HS-27A (cell line): ENCODE measurements around the gene KRT74.

Source experiments
- DNase-seq: peaks from one replicate; pipeline ENCODE4 v3.0.0-alpha.2; 2012; ENCODE audit warnings: low read depth, missing footprints

Gene KRT74

DNA sequence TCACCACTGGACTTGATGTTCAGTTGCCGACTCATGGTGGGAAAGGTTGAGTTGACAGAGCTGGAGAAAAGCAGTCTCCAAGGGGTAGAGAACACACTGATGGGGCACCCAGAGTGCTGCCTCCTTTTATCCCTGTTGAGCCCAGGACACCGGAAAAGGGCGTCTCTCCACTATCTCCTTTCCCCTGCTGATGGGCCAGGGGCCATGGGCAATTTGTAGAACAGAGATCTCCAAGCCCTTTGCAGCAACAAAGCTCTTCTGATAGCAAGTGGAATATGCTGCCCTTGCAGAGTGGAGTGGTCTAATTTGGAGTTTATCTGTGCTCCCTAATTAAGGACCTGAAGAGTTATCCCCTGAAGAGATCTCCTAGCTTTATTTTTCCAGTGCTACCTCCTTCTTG lies at the start of gene KRT74:
Gene KRT74 (minus strand): TSS at position 101 of the 400 bp plus-strand sequence. CDS start 66 bp downstream, at position 35.
- no peak for DNase-seq

DNA sequence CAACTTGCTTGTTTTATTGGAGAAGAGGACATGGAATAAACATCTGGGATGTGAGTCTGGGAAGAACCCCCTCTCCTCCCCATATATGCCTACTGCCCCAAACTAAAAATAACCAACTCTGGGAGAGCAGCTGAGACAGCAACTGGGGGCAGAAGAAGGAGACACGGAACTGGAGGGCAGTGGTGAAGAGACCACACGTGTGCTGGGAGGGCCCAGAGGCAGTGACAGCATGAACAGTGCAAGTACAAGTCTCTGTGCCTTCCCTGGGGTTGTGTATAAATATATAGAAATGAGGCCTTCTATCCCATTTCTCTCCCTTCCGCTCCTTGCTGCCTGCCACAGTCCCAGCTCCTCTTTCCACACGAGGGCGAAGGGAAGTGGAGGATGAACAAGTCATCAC lies 48.7 kb upstream of the KRT74 start:
- no peak for DNase-seq

DNA sequence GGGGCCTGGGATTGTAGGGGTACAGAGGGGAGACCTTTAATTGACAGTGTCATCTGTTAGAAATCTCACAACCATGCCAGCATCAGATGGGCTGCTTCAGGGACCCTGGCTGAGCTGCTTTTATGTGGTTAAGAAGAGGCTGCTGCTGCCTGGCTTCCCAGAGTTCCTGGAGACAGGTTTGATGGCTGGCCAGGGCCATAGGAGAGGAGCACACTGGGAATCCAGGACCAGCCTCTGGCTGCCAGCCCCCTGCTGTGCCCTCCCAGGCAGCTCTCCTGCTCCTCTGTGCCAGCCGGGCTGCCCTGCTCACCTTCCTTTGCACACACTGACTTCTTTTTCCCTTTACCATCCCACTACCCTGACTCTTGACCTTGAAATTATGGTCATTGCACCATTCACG lies 45.2 kb upstream of the KRT74 start:
- no peak for DNase-seq

DNA sequence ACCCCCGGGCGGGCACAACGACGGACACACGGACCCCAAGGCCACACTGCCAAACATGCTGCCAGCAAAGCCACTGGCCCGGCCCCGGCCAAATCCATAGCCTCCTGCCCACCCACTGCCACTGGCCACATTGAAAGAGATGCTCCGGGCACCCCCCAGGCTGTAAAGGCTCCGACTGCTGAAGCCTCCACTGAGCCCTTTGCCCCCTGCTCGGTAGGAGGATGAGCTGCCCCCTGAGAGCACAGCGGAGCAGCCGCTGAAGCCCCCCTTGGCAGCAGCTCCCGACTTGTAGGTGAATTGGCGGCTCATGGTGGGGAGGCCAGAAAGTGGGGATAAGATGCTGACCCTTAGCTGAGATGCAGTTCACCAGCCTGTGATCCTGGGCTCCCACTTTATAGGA lies 44.6 kb upstream of the KRT74 start, which contains the start of gene KRT73:
Gene KRT73 (minus strand): TSS at position 344 of the 400 bp plus-strand sequence. CDS start 35 bp downstream, at position 309.
- DNase-seq, result no peak

DNA sequence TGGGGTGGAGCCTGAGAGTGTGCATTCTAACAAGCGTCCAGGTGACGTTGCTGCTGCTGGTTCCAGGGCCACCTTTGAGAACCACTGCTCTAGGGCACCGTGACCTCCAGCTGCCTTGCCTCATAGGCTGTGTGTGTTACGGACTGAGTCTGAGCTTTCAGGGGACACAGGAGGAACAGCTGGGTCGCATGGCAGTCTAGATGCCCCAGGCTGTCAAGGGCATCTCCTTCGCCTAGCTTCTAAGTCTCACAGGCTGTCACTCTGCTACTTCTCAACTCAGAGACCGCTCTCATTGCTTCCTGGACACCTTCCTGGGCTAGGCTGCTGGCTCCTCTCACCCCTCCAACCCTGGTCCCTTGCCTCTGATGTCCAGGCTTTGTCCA lies 43.8 kb upstream of the KRT74 start:
- DNase-seq, result no peak

DNA sequence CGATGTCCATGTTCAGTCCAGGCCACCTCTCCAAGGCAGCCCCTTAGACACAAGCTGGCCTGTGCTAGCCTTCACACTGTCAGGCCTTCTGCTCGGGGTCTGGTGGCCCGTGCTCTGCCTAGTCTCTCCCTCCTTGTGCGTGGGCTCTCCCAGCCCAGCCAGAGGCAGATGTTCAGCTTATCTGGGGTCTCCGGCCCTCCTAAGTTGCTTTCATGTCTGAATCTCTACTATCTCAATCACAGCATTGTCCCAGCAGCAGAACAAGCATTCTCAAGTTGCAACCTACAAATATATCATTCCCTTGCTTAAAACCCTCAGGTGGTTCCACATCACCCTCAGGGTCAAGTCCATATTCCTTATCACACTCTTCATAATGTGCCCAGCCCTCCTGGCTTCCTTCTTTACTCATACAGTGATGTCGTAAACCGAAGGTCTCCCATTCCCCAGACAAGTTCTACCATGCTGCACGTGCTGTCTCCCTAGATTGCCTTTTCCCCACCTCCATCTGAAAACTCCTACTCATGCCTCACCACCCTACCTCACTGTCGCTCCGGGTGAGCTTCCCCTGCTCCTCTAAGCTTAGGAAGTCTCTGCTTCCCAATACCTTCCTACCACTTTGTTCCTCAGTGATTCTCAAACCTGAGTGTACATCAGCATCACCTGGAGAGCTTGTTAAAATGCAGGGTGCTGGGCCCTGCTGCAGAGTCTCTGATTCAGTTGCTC lies 43.2 kb upstream of the KRT74 start:
- DNase-seq, result no peak

DNA sequence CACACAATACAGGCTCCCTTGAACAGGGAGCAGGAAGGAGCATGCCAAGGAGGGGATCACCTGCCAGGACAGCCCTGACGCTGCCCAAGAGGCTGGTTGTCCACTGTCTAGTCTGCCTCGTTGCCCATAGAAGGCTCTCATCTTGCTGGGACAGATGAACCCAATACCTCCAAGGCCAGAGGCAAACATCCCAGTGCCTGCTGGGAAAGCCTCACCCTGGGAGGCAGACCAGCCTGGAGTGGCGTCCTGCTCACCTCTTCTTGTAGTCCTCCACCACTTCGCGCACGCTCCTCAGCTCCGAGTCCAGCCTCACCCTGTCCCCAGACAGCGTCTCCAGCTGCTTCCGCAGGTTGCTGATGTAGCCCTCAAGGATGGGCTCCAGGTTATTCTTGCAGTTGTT lies 42.3 kb upstream of the KRT74 start:
- DNase-seq, result no peak

DNA sequence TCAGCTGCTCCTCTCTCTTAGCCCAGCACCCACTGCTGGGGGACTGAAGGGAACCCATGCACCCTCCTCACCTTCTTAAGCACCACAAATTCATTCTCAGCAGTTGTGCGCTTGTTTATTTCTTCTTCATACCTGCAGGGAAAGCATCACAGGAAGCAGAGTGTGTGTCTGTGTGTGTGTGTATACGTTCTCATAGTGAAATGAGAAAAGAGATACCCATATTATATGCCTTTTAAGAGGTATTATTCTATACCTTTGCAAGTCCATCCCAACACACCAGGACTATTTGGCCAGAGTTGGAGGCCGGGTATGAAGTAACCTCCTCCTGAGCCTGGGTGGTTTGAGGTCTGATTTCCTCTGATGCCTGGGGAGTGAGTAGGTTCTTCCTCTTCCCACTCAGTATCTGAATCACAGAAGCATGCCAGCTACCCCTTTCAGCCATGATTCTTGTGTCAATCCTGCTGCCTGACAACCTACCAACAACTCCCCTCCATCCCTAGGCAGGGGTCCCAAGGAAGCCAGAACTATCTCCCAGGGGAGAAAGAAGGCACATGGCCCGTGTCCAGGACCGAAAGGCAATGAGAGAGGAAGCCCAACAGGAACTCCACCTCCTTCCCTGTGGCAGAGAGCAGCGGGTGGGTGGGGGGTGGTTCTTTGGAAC lies 41.7 kb upstream of the KRT74 start:
- DNase-seq, result no peak

DNA sequence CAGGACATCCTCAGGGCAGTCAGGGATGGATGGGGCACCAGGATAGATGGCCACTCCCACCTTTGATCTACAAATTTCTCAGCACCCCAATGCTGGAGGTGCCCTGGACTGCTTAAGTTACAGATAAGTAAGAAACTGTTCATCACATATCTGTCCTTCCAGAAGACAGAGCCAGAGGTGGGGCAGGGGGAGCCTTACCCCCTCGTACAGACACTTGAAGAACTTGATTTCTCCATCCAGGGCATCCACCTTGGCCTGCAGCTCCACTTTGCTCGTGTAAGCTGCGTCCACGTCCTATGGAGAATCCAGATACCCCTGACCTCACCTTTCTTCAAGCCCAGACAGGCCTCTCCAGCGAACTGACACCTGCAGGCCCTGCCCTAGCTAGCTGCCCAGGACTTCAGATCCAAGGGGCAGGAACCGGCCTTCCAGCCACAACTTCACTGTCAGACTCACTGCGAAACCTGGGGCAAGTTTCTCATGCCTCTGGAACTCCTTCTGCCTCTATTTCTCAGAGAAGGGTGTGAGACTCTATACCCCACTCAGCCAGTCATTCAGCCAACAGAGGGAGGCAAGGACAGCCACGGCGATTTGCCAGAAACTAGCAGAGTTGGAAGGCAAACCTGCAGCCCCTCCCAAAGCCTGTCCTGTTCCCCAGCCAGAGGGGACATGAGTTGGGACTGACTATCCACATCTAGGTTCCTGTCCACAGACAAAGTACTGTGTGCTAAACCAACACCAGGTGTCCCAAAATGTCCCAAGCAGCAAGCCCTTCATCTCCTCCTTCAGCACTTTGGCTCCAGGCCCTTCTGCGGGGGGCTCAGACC lies 41.0 kb upstream of the KRT74 start:
- DNase-seq, result no peak

DNA sequence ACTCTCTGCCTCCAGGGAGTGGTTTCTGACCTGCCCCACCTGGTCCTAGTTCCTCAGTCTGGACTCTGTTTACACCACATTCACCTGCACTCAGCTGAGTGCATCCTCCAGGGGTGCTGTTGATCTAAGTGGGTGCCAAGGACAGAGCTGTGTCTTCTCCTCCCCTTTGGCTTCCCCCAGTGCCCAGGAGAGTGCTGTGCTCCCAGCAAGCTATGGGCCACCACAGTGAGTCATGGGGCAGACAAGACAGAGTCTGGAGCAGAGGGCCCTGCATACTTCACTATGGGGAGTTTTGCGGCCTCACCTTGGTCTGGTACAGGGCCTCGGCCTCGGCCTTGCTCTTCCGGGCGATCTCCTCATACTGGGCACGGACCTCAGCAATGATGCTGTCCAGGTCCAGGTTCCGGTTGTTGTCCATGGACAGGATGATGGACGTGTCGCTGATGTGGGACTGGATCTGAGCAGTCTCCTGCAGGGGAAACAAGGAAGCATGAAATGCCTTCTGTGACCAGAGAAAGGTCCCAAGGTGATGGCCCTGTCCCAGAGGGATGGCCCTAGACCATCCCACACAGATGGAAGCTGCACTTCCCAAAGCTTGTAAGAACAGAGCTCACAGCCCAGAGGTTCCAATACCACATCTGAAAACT lies 39.9 kb upstream of the KRT74 start:
- DNase-seq, result no peak

DNA sequence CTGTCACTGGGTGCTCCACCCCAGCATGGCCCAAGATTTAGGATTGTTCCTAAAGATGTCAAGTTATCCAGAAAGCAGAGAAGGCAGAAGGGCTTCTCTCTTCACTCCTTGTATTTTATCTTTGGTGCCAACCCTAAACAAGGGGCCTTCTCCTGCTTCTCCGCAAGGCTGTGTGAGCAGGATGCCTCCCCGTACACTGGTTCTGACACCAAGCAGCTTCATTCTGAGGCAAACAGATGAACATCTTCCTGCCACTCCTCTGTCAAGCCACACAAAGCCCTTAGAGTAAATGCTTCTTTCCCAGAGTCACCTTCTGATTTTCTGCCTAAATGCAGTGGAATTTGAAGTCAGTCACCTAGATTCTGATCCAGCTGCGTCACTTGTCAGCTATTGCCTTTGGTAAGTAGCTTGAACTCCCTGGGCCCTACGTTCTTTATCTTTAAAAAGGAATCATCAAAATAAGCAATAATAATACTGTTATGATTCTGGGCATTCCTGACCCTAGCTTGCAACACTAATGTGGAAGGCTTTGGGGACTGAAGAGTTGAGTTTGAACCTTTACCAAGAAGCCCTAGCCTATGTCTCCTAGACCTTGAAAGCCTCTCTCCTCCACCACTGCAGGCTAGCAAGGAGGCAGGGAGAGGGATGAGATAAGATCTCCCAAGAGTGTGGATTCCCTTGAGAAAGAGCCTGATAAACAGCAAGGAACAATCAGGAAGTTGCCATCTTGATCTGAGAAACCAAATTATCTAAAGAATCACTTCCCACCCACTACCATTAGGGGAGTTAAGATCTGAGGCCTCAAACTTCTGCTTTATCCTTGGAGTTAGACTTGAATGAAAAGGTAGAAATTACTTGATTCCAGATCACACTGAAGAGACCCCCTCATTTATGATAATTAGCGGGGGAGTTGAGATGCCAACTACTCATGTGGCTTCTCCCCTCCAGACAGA lies 39.1 kb upstream of the KRT74 start:
- no peak for DNase-seq

DNA sequence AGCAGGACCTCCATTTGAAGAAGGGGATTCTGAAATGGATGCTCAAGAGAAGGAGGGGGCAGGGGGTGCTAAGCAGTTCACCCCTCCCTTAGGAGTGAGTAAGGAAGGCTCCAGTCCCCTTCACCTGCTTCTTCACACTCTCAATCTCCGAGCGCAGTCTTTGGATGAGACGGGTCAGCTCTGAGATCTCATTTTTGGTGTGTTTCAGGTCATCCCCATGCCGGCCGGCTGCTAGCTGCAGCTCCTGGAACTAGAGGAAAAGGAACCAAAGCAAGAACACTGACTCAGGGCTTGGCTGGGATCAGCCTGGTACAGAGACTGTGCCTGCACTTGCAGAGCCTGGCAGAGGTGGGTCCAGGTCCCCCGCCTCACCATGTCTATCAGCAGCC lies 37.4 kb upstream of the KRT74 start:
- no peak for DNase-seq

DNA sequence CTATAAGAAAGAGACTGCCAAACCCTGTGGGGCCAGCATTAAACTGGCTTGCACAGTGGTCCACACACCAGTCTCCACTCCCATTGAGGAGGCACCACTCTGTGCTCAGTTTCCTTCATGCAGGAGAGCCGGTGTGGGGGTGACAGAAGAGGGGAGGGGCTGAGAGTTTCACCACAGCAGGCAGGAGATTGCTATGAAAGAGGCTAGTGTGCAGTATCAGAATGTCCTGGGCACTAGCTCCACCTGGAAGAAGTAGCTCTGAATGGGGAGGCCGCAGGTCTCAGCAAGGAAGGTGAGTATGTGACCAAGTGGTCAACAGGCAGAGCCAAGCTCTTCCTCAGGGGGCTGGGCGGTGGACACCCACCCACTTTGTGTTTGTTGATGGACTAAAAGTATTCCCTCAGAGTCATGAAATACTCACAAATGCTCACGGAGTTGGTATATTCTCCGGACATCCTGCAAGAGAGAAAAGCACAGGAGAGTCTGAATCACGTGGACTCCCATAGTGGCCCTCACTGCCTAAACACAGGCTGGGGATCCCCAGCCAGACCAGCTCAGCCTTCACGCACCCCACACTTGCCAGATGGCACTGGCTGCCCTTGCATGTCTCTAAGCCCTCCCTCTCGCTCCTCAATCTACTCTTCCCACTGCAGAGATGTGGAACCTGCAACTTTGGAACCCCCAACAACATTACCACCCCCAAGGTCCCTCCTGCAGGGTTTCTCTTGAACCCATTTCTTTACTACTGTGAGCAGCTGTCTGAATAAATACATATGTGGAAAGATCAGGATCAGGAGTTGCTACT lies 35.4 kb upstream of the KRT74 start:
- no peak for DNase-seq

DNA sequence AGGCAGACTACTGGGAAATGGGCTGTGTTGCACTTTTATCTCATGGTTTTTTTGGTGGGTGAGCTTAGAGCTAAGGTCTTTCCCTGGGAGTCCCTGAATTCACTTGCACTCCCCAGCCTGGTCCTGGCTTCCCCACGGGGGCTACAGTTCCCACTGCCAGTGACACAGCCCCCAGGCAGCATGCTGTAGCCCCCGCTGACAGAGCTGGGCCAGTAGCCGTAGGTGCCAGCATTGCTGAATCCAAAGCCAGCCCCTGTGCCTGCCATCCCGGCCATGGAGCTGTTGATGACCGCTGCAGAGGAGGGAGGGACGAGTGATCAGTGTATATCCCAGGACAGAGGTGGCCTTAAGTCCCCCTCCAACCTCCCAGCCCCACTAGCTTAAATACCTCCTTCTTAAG lies 34.5 kb upstream of the KRT74 start:
- no peak for DNase-seq

DNA sequence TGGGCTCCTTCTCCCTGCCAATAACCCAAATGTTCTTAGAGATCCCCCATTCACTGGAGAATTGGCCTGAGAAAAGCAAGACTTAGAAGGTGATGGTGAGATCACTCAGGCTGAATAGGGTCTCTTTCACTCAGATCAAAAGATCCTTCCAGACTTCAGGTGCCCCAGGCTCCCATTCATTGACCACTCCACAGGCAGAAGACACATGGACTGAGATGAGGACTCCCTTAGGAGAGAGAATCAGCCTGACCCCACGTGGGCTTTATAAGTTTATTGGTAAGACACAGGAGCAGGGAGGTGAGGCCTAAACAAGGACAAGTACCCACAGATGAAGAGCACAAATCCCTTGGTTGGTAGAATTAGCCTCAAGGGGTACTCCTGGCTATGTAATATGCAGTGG lies 33.7 kb upstream of the KRT74 start:
- no peak for DNase-seq

DNA sequence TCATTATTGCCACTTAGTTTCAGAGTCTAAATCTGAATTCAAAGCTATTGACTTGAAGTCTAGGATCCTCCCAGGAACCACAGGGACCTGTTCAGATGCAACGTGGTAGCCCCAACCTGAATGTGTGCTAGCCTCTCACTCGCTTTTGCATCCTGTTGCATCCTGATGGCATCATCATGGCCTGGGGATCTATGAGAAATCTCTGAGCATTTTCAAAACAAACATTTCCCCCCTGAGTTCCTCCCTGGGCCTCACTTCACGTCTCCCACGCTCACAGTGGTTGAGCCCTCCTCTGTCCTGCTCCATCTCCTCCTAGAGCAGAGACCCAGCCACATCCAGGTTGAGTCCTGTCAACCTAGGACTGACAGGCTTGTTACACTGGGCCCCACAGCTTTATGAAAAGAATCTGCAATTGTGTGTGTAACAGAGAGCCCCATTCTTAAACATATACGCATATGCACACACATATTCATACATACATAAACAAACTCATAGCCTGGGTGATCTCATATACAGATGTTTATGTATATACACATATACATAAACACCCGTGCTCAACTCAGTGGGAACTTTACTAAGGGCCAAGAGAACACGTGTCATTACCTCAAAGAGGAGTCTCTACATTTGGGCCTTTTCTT lies 33.1 kb upstream of the KRT74 start:
- DNase-seq, result no peak

DNA sequence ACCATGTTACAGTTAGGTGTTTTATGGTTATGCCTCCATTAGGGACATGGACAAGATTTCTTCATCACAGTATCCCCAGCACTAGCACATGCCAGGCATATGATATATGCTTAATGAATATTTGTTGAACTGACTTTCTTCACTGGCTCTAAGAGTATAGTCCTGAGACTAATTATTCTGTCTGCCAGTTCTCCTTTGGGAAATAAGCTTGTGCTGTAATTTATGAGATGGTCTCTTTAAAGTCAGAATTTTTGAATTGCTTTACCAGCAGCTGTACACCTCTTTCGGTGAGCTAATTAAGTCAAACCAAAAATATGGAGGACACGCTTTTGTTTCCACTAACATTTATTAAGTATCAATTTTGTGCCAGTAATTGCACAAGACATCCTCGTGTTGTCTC lies 32.5 kb upstream of the KRT74 start:
- no peak for DNase-seq

DNA sequence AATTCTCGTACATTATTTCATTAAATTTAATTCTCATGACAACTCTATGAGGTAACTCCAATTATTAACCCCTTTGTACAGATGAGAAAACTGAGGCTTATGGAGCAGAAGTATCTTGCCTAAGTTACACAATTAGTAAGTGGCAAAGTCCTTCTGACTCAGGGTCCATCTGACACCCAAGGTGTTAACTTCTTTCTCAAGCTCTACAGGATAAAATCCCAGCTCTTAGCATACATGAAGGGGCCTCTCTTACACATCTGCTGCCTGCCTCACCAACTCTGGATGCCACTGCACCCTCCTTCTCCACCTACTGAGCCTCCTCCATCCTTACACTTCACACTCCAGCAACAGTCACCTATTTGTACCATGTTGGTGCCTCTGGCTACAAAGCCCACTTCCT lies 31.9 kb upstream of the KRT74 start:
- DNase-seq, result no peak

DNA sequence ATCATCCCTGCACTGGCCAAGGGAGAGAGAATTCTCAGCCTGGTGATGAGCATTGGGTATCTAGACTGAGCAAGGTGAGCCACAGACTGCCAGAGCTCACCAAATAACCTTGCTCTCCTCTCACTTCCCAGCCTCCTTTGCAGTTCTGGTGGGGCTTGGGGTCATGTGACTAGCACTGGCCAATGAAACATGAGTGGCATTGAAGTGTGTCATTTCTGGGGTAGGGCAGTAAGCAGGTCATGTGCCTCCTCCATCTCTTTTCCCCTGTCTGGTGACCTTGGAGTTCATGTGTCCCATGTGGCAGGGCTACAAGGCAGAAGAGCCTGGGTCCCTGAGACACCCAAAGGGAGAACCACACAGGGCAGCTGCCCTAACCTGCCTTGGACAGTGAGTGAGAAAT lies 31.2 kb upstream of the KRT74 start:
- DNase-seq, result no peak

DNA sequence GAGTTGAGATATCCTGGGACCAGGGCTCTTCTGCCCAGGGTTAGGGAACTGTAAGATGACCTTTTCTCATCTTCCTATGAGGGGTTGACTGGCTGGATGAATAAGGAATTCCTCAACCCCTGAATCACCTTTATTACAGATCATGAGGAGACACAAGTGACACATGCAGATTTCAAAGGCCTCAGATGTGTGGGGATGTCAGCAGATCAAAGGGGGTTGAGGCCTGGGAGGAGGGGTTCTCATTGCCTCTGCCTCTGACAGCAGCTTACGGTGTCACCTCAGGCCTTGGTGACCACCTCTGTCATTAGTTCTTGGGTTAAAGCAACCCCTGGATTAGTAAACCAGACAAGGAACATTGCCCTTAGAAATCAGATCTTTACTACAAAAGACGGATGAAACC lies 29.7 kb upstream of the KRT74 start:
- DNase-seq, result no peak
